Raji (cell line): Measurements from ENCODE around the gene CYP4F11.

Experiments used
- POLR2A ChIP-seq: IDR thresholded peaks from 2 replicates; pipeline ENCODE4 v1.6.1; 2011; ENCODE audit warnings: low read depth, low read length, control low read depth; ENCODE audit not compliant: insufficient read depth

Gene CYP4F11

DNA sequence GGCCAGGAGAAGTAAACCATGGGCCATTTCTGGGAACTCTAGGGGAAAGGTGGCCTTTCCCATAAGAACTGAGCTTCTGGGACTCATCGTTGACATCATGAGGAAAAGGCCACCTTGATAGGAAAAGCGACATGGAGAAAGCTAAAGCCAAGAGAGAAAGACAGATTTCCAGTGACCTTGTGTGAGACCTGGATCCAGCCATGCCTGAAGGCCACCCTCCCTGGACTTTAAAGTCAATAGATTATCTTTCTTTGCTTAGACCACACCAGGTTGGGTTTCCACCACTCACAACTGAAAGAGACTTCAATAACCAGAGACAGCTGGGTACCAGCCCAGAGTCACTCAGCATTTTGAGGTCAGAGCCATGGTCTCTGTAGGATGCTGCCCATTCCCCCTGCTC, 40.0 kb downstream of the CYP4F11 start:
- no peak for TF ChIP-seq POLR2A

DNA sequence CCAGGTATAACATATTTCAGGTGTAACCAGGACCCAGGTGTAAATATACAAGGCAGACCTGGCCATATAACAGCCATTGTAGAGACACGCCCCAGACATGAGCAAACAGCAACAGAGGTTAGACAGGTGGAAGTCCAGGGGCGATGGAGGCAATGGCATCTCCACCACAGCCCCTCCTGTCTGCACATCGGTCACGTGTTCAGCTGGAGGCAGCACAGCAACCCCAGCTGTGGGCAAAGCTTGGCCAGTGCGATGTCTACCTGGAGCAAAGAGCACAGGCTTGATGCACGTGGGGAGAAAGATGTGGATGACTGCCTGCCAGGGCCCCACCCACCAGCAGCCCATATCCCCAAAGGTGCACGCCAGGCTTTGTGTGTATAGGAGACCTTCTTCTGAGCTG, 40.9 kb downstream of the CYP4F11 start:
- TF ChIP-seq POLR2A: no peak

GRCh38 chr19:15892012-15892411, 42.3 kb downstream of the CYP4F11 start:
- no peak for TF ChIP-seq POLR2A

- no peak for TF ChIP-seq POLR2A
Observed at GRCh38 chr19:15891434-15891833, 42.9 kb downstream of the CYP4F11 start.

- TF ChIP-seq POLR2A: no peak
Observed at GRCh38 chr19:15885919-15886318, 48.4 kb downstream of the CYP4F11 start.

DNA sequence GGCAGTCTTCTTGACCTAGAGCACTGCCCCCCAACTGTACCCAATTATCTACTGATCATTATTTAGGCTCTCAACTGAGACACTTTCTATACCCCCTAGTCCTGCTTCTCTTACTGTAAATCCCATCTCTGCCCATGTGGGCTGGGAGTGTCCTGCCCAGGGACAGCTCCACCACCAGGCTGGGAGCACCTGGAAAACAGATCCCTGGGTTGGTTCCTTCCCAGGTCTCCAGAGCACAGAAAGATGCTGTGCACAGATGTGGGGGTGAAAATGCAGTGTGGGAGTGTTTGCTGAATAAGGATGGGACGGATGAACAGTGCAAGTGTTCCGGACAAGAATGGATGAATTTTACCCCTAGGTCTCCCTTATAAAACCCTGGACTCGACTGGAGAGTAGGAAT, 49.2 kb downstream of the CYP4F11 start:
- TF ChIP-seq POLR2A: no peak

DNA sequence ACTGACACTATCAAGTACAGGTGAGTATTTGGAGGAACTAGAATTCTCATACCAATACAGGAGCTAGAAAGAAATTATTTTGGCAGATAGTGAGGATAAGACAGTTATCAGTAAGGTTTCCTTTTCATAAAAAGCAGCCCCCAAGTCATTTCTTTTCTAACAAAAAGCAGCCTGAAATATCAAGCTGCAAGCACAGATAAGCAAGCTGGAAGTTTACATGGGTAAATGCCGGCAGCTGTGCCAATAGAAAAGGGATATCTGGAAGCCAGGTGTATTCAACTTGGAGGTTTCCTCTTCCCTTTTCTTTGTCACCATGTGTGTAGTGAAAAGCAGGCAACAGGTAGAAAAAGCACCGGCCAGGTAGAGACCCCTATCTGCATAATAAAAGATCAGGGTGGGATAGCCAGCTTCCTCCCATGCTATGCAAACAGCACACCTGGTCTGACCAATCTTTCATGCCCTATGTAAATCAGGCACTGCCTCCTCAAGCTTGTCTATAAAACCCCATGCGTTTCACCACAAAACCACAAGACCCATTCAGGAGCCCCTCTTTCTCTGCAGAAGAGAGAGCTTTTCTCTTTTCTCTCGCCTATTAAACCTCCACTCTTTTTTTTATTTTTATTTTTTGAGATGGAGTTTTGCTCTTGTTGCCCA, 59.4 kb downstream of the CYP4F11 start:
- no peak for TF ChIP-seq POLR2A

- no peak for TF ChIP-seq POLR2A
Observed at GRCh38 chr19:15871570-15871969, 62.8 kb downstream of the CYP4F11 start.

- TF ChIP-seq POLR2A: no peak
Observed at GRCh38 chr19:15869873-15870272, 64.5 kb downstream of the CYP4F11 start.

GRCh38 chr19:15869109-15869555, 65.2 kb downstream of the CYP4F11 start:
- TF ChIP-seq POLR2A: no peak

GRCh38 chr19:15866636-15867035, 67.7 kb downstream of the CYP4F11 start:
- TF ChIP-seq POLR2A: no peak

DNA sequence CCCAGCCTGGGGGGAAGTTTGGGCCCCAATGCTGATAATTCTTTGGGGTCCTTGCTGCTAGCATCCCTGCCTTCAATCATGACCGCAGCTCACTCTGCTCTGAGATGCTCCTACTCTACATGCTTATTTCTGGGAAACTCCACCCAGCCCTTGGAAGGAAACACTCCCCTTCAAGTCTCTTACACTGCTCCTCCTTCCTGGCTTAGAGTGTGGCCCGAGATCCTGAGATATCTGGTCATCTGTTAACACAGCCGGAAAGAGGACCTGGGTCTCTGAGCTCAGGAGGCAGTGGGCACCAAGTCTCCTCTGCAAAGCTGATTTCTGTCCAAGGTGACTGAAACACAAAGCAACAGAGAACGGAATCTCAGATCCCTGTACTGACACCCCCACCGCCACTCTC, 69.5 kb downstream of the CYP4F11 start:
- no peak for TF ChIP-seq POLR2A

GRCh38 chr19:15863272-15863671, 71.1 kb downstream of the CYP4F11 start:
- no peak for TF ChIP-seq POLR2A

DNA sequence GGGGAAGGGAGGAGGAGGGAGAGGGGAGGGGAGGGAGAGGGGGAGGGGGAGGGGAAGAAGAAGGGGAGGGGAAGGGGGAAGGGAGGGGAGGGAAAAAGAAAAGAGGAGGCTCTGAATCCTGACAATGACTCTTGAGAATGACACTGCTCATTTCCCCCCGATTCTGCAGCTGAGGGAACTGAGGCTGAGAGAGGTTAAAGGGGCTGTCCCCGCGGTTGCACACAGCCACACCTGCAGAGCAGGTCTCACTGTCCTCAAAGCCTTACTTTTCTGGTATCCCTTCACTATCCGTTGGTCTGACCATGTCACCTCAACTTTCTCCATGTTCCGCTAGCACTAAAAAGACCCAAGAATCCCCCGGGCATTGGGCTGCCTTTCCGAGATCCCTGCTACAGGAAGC, 71.9 kb downstream of the CYP4F11 start:
- TF ChIP-seq POLR2A: no peak
